Subcutaneous adipose tissue (tissue), 4 donors: Measurements from ENCODE around the gene CARD14. TPM values are rescaled to one million over a fixed set of nuclear protein-coding genes. Genes with fewer than 3 reads are reported as not detected.

Source experiments
- total RNA-seq, 4 donors: library from RNA; depleted of rRNA; stranded (reverse); fragments of >200 nt; gene quantifications; one replicate each; pipeline ENCODE4 v1.1.0, GENCODE V29; 2016
- TF ChIP-seq, protein P1 (sequence below): fragments of 450-650 bp; IDR thresholded peaks from one replicate; pipeline ENCODE4 v1.5.1; 2016; ENCODE audit warnings: low read depth, mild to moderate bottlenecking, control low read depth, antibody characterized with exemption, moderate library complexity

CARD14 gene
- total RNA-seq: 1 to 10 TPM in 1 of 4 donors, under 1 TPM in 1, not detected in 2; 0.34 to 1.3 TPM

DNA sequence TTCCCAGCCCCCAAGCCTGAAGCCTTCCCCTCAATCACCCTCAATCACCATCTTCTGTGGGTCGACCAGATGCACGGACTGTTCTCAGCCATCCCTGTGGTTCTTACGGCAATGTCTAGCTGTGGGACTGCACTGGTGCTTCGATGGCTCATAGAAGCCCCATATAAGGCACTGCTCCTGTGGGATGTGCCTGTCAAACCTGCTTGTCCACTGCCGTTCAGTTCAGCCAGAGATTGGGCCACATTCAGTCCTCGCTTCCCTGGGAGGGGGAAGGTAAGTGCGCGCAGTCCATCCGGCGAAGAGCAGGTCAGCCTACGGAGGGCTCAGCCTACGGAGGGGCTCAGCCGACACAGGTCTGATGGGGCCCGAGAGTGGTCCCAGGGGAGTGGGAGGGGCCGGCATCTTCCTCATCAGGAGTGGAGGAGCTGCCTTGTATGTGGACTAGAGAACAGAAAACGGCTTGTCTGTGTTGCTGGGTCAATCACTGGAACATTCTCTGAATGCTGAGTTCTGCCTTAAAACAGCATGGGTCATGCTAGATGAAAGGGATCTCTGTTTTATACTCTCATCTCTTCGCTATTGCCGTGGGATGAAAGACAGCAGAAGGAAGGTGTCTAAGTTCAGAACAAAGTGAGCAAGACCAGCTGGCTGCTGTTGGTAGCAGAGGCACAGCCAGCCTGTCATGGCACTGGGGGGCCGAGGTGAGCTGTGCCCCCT, at the start of gene CARD14:
Gene CARD14, plus strand, starts transcription at position 247 of the 717 bp plus-strand sequence. CDS start 11,409 bp downstream, outside the sequence.
- TF ChIP-seq, protein P1, sequence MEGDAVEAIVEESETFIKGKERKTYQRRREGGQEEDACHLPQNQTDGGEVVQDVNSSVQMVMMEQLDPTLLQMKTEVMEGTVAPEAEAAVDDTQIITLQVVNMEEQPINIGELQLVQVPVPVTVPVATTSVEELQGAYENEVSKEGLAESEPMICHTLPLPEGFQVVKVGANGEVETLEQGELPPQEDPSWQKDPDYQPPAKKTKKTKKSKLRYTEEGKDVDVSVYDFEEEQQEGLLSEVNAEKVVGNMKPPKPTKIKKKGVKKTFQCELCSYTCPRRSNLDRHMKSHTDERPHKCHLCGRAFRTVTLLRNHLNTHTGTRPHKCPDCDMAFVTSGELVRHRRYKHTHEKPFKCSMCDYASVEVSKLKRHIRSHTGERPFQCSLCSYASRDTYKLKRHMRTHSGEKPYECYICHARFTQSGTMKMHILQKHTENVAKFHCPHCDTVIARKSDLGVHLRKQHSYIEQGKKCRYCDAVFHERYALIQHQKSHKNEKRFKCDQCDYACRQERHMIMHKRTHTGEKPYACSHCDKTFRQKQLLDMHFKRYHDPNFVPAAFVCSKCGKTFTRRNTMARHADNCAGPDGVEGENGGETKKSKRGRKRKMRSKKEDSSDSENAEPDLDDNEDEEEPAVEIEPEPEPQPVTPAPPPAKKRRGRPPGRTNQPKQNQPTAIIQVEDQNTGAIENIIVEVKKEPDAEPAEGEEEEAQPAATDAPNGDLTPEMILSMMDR: no peak

- TF ChIP-seq, protein P1: no peak
Measured at GRCh38 chr17:80122026-80122575, 47.7 kb upstream of the CARD14 start.

GRCh38 chr17:80122926-80123505, 46.8 kb upstream of the CARD14 start:
- TF ChIP-seq, protein P1: no peak

DNA sequence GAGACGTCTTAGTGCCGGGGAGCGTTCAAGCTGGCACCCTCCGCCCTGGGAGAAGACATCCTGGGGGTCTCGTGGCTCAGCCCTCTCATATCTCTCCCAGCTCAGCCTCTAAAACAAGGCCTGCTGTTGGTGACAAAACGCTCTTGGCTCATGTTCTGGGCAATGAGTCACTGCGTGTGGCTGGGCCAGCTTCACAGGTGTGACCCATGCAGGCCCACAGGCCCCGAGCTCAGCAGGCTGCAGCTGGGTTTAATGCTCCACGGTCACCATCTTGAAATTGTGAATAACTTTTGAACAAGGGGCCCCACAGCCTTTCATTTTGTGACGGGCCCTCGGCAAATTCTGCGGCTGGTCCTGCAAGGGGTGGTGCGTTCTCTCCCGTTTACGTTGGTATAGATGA, 46.0 kb upstream of the CARD14 start:
- TF ChIP-seq, protein P1: no peak

DNA sequence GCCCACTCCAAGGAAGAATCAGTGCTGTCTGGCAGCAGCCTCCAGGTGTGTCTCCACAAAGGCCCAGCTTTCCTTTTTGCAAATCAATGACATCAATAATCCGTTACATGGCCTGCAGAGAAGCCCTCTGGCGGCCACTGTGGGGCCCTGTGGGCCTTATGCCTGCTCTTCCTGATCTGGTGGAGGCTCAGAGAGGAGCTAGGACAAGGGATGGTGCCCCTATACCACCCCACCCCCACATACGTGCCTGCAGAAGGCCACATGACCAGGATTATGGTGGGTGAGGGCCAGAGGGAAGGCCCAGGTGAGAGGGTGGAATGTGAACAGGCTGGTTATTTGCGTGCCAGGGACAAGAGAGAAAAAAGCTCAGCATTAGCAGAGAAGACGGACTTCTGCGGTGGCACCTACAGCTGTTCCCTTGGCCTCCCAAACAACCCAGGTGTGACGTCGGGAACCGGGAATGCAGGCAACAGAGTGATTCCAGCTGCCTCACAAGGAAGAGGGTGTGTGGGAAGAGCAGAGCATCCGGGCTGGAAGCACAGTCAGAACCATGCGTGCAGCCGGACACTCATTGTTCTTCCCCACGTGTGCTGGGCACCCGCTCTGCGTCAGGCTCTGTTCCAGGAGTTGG, 45.4 kb upstream of the CARD14 start:
- TF ChIP-seq, protein P1: no peak

GRCh38 chr17:80125656-80126448, 44.0 kb upstream of the CARD14 start:
- TF ChIP-seq, protein P1: no peak

- TF ChIP-seq, protein P1: no peak
Measured at GRCh38 chr17:80126449-80126715, 43.4 kb upstream of the CARD14 start.
